K562 (cell line): ENCODE data around the gene FCER2. TPM values are rescaled to one million over a fixed set of nuclear protein-coding genes. Genes with fewer than 3 reads are reported as not detected.

ENCODE experiments used
- ATAC-seq: fragments of 200-7000 bp; cut with Tn5 transposase; 3 replicates; pipeline ENCODE4 v1.9.1; 2020; ENCODE audit warnings: moderate library complexity
- BruUV-seq: library from RNA; stranded (reverse); fragments of 400-500 nt; replicated peaks from 2 replicates; lab custom pipeline; 2021; lab: Mats Ljungman, UMichigan
- CTCF ChIA-PET: fragments of 300-600 bp; formaldehyde crosslinking; extraction: SDS; loops from one replicate; lab custom pipeline; 2021; ENCODE audit warnings: low intra/inter-chr PET ratio; lab: Yijun Ruan, JAX
- POLR2A ChIA-PET: fragments of 300-600, 350-650 bp; sonication (Branson Sonifier 250); formaldehyde crosslinking; extraction: SDS; loops from one replicate; lab custom pipeline; 2021; ENCODE audit warnings: antibody characterized with exemption, inconsistent platforms; lab: Yijun Ruan, JAX
- DNase-seq, 4 experiments: peaks; one replicate each; pipeline versions ENCODE4 v3.0.0 to v3.0.0-alpha.2; 2011 to 2018; ENCODE audit warnings: low spot score in 3 of 4, mixed read lengths in 3 of 4; ENCODE audit errors: extremely low read depth in 1 of 4
- FAIRE-seq: peaks from 2 replicates; lab custom pipeline; 2011; peaks lifted over from hg19 to GRCh38; lab: Jason Lieb, UNC
- H2AFZ ChIP-seq: 2 replicates; pipeline ENCODE4 v1.6.0; 2011; ENCODE audit warnings: low read depth, low read length, control low read depth, inconsistent platforms
- H3K27ac ChIP-seq: fragments of 200-600 bp; 3 replicates; pipeline ENCODE4 v1.8.0; 2011; ENCODE audit warnings: low read depth, mild to moderate bottlenecking, control low read depth, inconsistent platforms, low read length, moderate library complexity, mixed read lengths; ENCODE audit errors: extremely low read depth
- H3K27me3 ChIP-seq, 2 experiments: fragments of 300-600 bp in 1 of 2; 2 replicates in 1 of 2; 3 replicates in 1 of 2; pipeline versions ENCODE4 v1.6.0 to v1.8.0; 2011; ENCODE audit warnings: inconsistent platforms in 2 of 2, low read length in 2 of 2, mild to moderate bottlenecking in 1 of 2, mixed read lengths in 1 of 2, moderate library complexity in 1 of 2; ENCODE audit not compliant: control insufficient read depth in 2 of 2, insufficient read depth in 2 of 2
- H3K36me3 ChIP-seq: fragments of 300-600 bp; 3 replicates; pipeline ENCODE4 v1.8.0; 2011; ENCODE audit warnings: mild to moderate bottlenecking, low read length, inconsistent platforms; ENCODE audit not compliant: control insufficient read depth, insufficient read depth
- H3K4me1 ChIP-seq, 2 experiments: fragments of 200-600 bp in 1 of 2; replicated peaks in 1 of 2; 2 replicates in 1 of 2; 3 replicates in 1 of 2; pipeline versions ENCODE4 v1.5.1 to v1.8.0; 2011; ENCODE audit warnings: inconsistent platforms in 2 of 2, low read length in 2 of 2, mild to moderate bottlenecking in 1 of 2, mixed read lengths in 1 of 2, moderate library complexity in 1 of 2; ENCODE audit not compliant: control insufficient read depth in 2 of 2, insufficient read depth in 2 of 2
- H3K4me2 ChIP-seq: 2 replicates; pipeline ENCODE4 v1.6.1; 2011; ENCODE audit warnings: low read length, control low read depth, inconsistent platforms, mixed read lengths; ENCODE audit not compliant: insufficient read depth
- H3K4me3 ChIP-seq: fragments of 200-600 bp; sonication (generic), shearing (Covaris generic); 2 replicates; pipeline ENCODE4 v1.5.1; 2016; ENCODE audit warnings: control low read depth, inconsistent platforms
- H3K79me2 ChIP-seq: fragments of 200-600 bp; 3 replicates; pipeline ENCODE4 v1.8.0; 2011; ENCODE audit warnings: low read length, inconsistent platforms; ENCODE audit not compliant: control insufficient read depth, insufficient read depth
- H3K9ac ChIP-seq, 2 experiments: 2 replicates each; pipeline versions ENCODE4 v1.6.0 to v1.6.1; 2011; ENCODE audit warnings: low read depth in 2 of 2, low read length in 2 of 2, control low read depth in 1 of 2, inconsistent platforms in 1 of 2, mild to moderate bottlenecking in 1 of 2, mixed read lengths in 1 of 2; ENCODE audit not compliant: insufficient read depth in 1 of 2
- H3K9me1 ChIP-seq: one replicate; pipeline ENCODE4 v1.6.0; 2011; ENCODE audit warnings: inconsistent platforms, mild to moderate bottlenecking, low read length, moderate library complexity; ENCODE audit not compliant: control insufficient read depth, insufficient read depth
- H3K9me3 ChIP-seq: replicated peaks from 2 replicates; pipeline ENCODE4 v1.5.1; 2011; ENCODE audit warnings: low read depth, low read length, inconsistent platforms; ENCODE audit not compliant: control insufficient read depth, insufficient read depth
- H4K20me1 ChIP-seq: replicated peaks from 2 replicates; pipeline ENCODE4 v1.6.1; 2011; ENCODE audit warnings: low read length, inconsistent platforms, mixed read lengths; ENCODE audit not compliant: control insufficient read depth, insufficient read depth
- NCOA1 ChIP-seq: fragments of 450-650 bp; IDR thresholded peaks from 2 replicates; pipeline ENCODE4 v1.6.1; 2016; ENCODE audit warnings: low read depth
- ZNF121 ChIP-seq: sonication (generic); formaldehyde crosslinking; conservative IDR thresholded peaks from 2 replicates; pipeline ENCODE4 v1.8.0; 2022; ENCODE audit warnings: missing genetic modification reagents
- ZNF436 ChIP-seq: fragments of 250-450, 450-650 bp; sonication (Bioruptor Pico); formaldehyde crosslinking; IDR thresholded peaks from 2 replicates; pipeline ENCODE4 v1.7.0; 2020; ENCODE audit warnings: mild to moderate bottlenecking
- WGBS: fragments of 100-300 bp; shearing (Covaris generic); methylation state at CpG from one replicate; pipeline ENCODE4 v1.1.6; 2016; ENCODE audit warnings: low coverage, mixed read lengths; ENCODE audit not compliant: insufficient coverage; ENCODE audit errors: missing lambda C conversion rate; 5-methylcytosine and 5-hydroxymethylcytosine counted together
- in situ Hi-C: fragments of 300-500 bp; cut with MboI; formaldehyde crosslinking; loops from 4 replicates; pipeline ENCODE4 v1.15.0; 2018; ENCODE audit warnings: inconsistent platforms, mixed read lengths
- intact Hi-C: fragments of 100-400 bp; cut with micrococcal nuclease; formaldehyde crosslinking; loops from 2 replicates; pipeline ENCODE4 v1.14.2; 2022
- polyA plus RNA-seq, 8 experiments: library from polyadenylated mRNA; depleted of rRNA in 4 of 8; stranded (reverse) in 5 of 8; unstranded in 3 of 8; fragments of >200 nt; fragmentation: Nextera tagmentation in 2 of 8; fragmentation: Illumina TruSeq in 1 of 8; extraction: Ambion mirVana in 2 of 8; extraction: Trizol in 1 of 8; gene quantifications; 2 replicates each; pipeline versions ENCODE4 v1.2.1 to v1.2.3, GENCODE V29; 2011 to 2014; ENCODE audit warnings: inconsistent platforms in 1 of 8, missing spikeins in 1 of 8
- total RNA-seq, 7 experiments: library from RNA; depleted of rRNA in 6 of 7; stranded (reverse); fragments of >200 nt in 6 of 7; fragmentation: Illumina TruSeq in 2 of 7; extraction: Trizol in 2 of 7; gene quantifications; 2 replicates each; pipeline versions ENCODE4 v1.2.1 to v1.2.3, GENCODE V29; 2011 to 2021; ENCODE audit warnings: low replicate concordance in 1 of 7

FCER2 gene
- total and polyA plus RNA-seq, 9 of the 15 experiments (the other 6 are each of a cell fraction or from before 2014, with no cell fraction given): 0.11 TPM; not detected in 8

DNA sequence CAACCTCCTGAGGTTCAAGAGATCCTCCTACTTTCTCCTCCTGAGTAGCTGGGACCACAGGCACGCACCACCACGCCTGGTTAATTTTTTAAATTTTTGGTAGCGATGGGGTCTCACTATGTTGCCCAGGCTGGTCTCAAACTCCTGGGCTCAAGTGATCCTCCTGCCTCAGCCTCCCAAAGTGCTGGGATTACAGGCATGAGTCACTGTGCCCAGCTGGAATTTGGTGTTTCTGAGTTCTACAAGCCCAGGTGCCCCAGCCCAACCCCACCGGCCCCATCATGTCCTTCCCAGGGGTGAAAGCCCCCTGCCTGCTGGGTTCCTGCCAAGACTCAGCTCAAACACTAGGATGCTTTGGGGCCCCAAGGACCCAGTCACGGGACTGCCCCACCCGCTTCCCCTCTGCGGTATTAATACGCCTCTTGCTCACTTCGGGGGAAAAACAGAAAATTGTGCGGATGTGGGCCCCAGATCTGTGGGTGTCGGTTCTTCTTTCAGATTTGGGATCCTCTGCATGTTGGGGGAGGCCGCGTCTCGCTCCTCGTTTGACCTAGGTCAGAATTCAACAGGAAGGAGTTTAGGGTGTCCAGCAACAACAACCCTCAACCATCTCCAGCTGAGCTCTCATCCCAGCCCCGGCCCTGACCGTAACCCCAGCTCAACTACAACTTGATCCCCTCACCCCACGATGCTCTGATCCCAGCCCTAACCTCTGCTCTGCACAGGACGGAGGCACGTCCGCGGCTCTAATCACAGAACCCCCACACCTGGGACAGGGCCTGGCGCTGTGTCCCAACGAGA is 3.7 kb upstream of the FCER2 start:
- ATAC-seq (no peak), DNase-seq (no peak), FAIRE-seq (no peak)
- Histone ChIP-seq H3K9me3 (no peaks in the 10 kb centered on the region), H3K27ac (no peak overlapping the region), H3K4me3 (no peak overlapping the region), H3K27me3 (peaks cover 0 to 38% of the 10 kb centered on the region in 2 experiments; a peak in 3 of 5 replicates), H3K36me3 (no peaks in the 10 kb centered on the region), H3K9me1 (no peaks in the 10 kb centered on the region), H3K9ac (no peak overlapping the region), H4K20me1 (0 out of 2 replicates have a peak, but pooled peaks cover 4% of the 10 kb centered on the region), H2AFZ (no peak overlapping the region), H3K4me1 (no peaks in the 10 kb centered on the region; a peak in 1 of 5 replicates), H3K79me2 (no peaks in the 10 kb centered on the region), H3K4me2 (no peak overlapping the region)
- intact Hi-C loops: no loop called here
- in situ Hi-C loops: no loop called here
- WGBS: 5% methylated on average over 23 of the region's 24 CpGs
- ChIA-PET CTCF (no interaction called here), POLR2A (no interaction called here)
- TF ChIP-seq ZNF121 (CRISPR knock-in tag): peak; percentile 23; the same call in 1 of the 2 replicates
- no peak for TF ChIP-seq ZNF436
- TF ChIP-seq NCOA1: no peak
- no TSS peak for BruUV-seq
